Ishikawa (cell line): ENCODE results near the gene NT5C2.

ENCODE experiments used
- CEBPB ChIP-seq: IDR thresholded peaks from 2 replicates; pipeline ENCODE4 v1.6.1; 2012
- CREB1 ChIP-seq: IDR thresholded peaks from 2 replicates; pipeline ENCODE4 v1.6.1; 2012; ENCODE audit warnings: low read depth
- EGR1 ChIP-seq: IDR thresholded peaks from 2 replicates; pipeline ENCODE4 v1.6.1; 2012
- EP300 ChIP-seq: IDR thresholded peaks from 2 replicates; pipeline ENCODE4 v1.6.1; 2012; ENCODE audit warnings: borderline replicate concordance
- FOXM1 ChIP-seq: IDR thresholded peaks from 2 replicates; pipeline ENCODE4 v1.6.1; 2012; ENCODE audit warnings: low read depth, borderline replicate concordance
- MAX ChIP-seq: IDR thresholded peaks from 2 replicates; pipeline ENCODE4 v1.6.1; 2012
- NFIC ChIP-seq: IDR thresholded peaks from 2 replicates; pipeline ENCODE4 v1.6.1; 2012
- RAD21 ChIP-seq: IDR thresholded peaks from 2 replicates; pipeline ENCODE4 v1.6.1; 2012; ENCODE audit warnings: low read depth
- REST ChIP-seq: IDR thresholded peaks from 2 replicates; pipeline ENCODE4 v1.6.1; 2012; ENCODE audit warnings: low read depth, mild to moderate bottlenecking
- TAF1 ChIP-seq: IDR thresholded peaks from 2 replicates; pipeline ENCODE4 v1.6.1; 2012; ENCODE audit warnings: low read depth, mild to moderate bottlenecking
- TCF12 ChIP-seq: IDR thresholded peaks from 2 replicates; pipeline ENCODE4 v1.6.1; 2012; ENCODE audit warnings: low read depth
- TEAD4 ChIP-seq: IDR thresholded peaks from 2 replicates; pipeline ENCODE4 v1.6.1; 2012
- USF1 ChIP-seq: IDR thresholded peaks from 2 replicates; pipeline ENCODE4 v1.6.1; 2012
- YY1 ChIP-seq: IDR thresholded peaks from 2 replicates; pipeline ENCODE4 v1.6.1; 2012; ENCODE audit warnings: low read depth
- ZBTB7A ChIP-seq: IDR thresholded peaks from 2 replicates; pipeline ENCODE4 v1.6.1; 2012; ENCODE audit warnings: low read depth

NT5C2 gene

GRCh38 chr10:103140469-103140868 lies 52.6 kb downstream of the NT5C2 start:
- no peak for TF ChIP-seq RAD21

- TF ChIP-seq TEAD4: no peak
- TF ChIP-seq TCF12: no peak
- no peak for TF ChIP-seq CEBPB
- no peak for TF ChIP-seq REST
- no peak for TF ChIP-seq EGR1
- TF ChIP-seq CREB1: no peak
- TF ChIP-seq USF1: no peak
Measured at GRCh38 chr10:103139803-103140202, 53.3 kb downstream of the NT5C2 start.

GRCh38 chr10:103130910-103131309 lies 62.2 kb downstream of the NT5C2 start:
- TF ChIP-seq TCF12 (no peak), CREB1 (no peak), CEBPB (no peak), FOXM1 (no peak), REST (no peak), MAX (no peak), ZBTB7A (no peak), RAD21 (no peak), EGR1 (no peak), TEAD4 (no peak), NFIC (no peak)

GRCh38 chr10:103127241-103127640 lies 65.8 kb downstream of the NT5C2 start:
- TF ChIP-seq TEAD4 (no peak), YY1 (no peak), CEBPB (no peak), TCF12 (no peak)

- TF ChIP-seq FOXM1: no peak
- no peak for TF ChIP-seq RAD21
Measured at GRCh38 chr10:103125323-103126267, 67.5 kb downstream of the NT5C2 start.

GRCh38 chr10:103124420-103125096 lies 68.5 kb downstream of the NT5C2 start:
- TF ChIP-seq RAD21: no peak
- no peak for TF ChIP-seq EP300
- TF ChIP-seq YY1: no peak
- TF ChIP-seq ZBTB7A: no peak
- no peak for TF ChIP-seq CEBPB
- no peak for TF ChIP-seq FOXM1
- no peak for TF ChIP-seq REST
- TF ChIP-seq EGR1: no peak
- no peak for TF ChIP-seq TCF12
- no peak for TF ChIP-seq CREB1
- TF ChIP-seq USF1: no peak
- no peak for TF ChIP-seq TAF1
- TF ChIP-seq NFIC: no peak
- TF ChIP-seq MAX: no peak
- no peak for TF ChIP-seq TEAD4
